GM23338 (cell line): Measurements from ENCODE around the gene TTC28. TPM values are rescaled to one million over a fixed set of nuclear protein-coding genes. Genes with fewer than 3 reads are reported as not detected.

Source experiments
- ATAC-seq: fragments of 200-7000 bp; cut with Tn5 transposase; 3 replicates; pipeline ENCODE4 v1.9.1; 2020
- DNase-seq: peaks from one replicate; pipeline ENCODE4 v3.0.0-alpha.2; 2015; ENCODE audit warnings: low spot score
- H2AFZ ChIP-seq: fragments of 200-600 bp; sonication (generic); 2 replicates; pipeline ENCODE4 v1.8.0; 2016; ENCODE audit warnings: antibody characterized with exemption, mild to moderate bottlenecking, moderate library complexity
- H3F3A ChIP-seq: fragments of 200-600 bp; sonication (generic); replicated peaks from 2 replicates; pipeline ENCODE4 v1.8.0; 2017; ENCODE audit warnings: antibody characterized with exemption, mixed run types, low read depth
- H3K27ac ChIP-seq: fragments of 200-600 bp; sonication (generic); 2 replicates; pipeline ENCODE4 v1.6.1; 2016; ENCODE audit warnings: low read depth
- H3K27me3 ChIP-seq: fragments of 200-600 bp; sonication (generic); 2 replicates; pipeline ENCODE4 v1.8.0; 2016; ENCODE audit warnings: mild to moderate bottlenecking, mixed run types, moderate library complexity; ENCODE audit not compliant: insufficient read depth
- H3K36me3 ChIP-seq: fragments of 200-600 bp; sonication (generic); 2 replicates; pipeline ENCODE4 v1.8.0; 2016; ENCODE audit warnings: mild to moderate bottlenecking; ENCODE audit not compliant: insufficient read depth
- H3K4me1 ChIP-seq: fragments of 200-600 bp; sonication (generic); 2 replicates; pipeline ENCODE4 v1.8.0; 2016; ENCODE audit warnings: mild to moderate bottlenecking, moderate library complexity; ENCODE audit not compliant: insufficient read depth
- H3K4me2 ChIP-seq: fragments of 200-600 bp; sonication (generic); 2 replicates; pipeline ENCODE4 v1.7.1; 2017; ENCODE audit warnings: mixed run types
- H3K4me3 ChIP-seq: fragments of 200-600 bp; sonication (generic); 2 replicates; pipeline ENCODE4 v1.6.1; 2016; ENCODE audit warnings: mixed run types
- H3K79me2 ChIP-seq: fragments of 200-600 bp; sonication (generic); replicated peaks from 2 replicates; pipeline ENCODE4 v1.8.0; 2017; ENCODE audit warnings: mild to moderate bottlenecking; ENCODE audit not compliant: insufficient read depth
- H3K9me2 ChIP-seq: fragments of 200-600 bp; sonication (generic); 2 replicates; pipeline ENCODE4 v1.8.0; 2017; ENCODE audit not compliant: insufficient read depth
- H4K20me1 ChIP-seq: fragments of 200-600 bp; sonication (generic); replicated peaks from 2 replicates; pipeline ENCODE4 v1.8.0; 2017; ENCODE audit warnings: mild to moderate bottlenecking; ENCODE audit not compliant: insufficient read depth
- H3K27ac Mint-ChIP-seq: 2 replicates; pipeline ENCODE4 v1.8.0; 2020; ENCODE audit warnings: inconsistent platforms, mild to moderate bottlenecking, moderate library complexity, mixed read lengths
- H3K27me3 Mint-ChIP-seq: 3 replicates; pipeline ENCODE4 v1.8.0; 2022; ENCODE audit warnings: low read depth, mild to moderate bottlenecking, moderate library complexity, mixed read lengths, inconsistent platforms; ENCODE audit not compliant: insufficient read depth, poor library complexity
- H3K36me3 Mint-ChIP-seq: 3 replicates; pipeline ENCODE4 v1.8.0; 2021; ENCODE audit warnings: low read depth, mild to moderate bottlenecking, inconsistent platforms, moderate library complexity, mixed read lengths
- H3K4me1 Mint-ChIP-seq: 3 replicates; pipeline ENCODE4 v1.8.0; 2020; ENCODE audit warnings: mild to moderate bottlenecking, inconsistent platforms, mixed read lengths
- H3K4me3 Mint-ChIP-seq: 3 replicates; pipeline ENCODE4 v1.8.0; 2021; ENCODE audit warnings: moderate library complexity, mild to moderate bottlenecking, inconsistent platforms, mixed read lengths
- H3K9me3 Mint-ChIP-seq: 3 replicates; pipeline ENCODE4 v1.8.0; 2020; ENCODE audit warnings: moderate library complexity, mild to moderate bottlenecking, inconsistent platforms, mixed read lengths
- CREB1 ChIP-seq: fragments of 250-450 bp; sonication (Bioruptor Pico); IDR thresholded peaks from 2 replicates; pipeline ENCODE4 v1.5.0; 2020; ENCODE audit warnings: low read depth, mild to moderate bottlenecking, moderate library complexity
- ETS1 ChIP-seq: IDR thresholded peaks from 2 replicates; pipeline ENCODE4 v1.6.1; 2016; ENCODE audit warnings: antibody characterized with exemption
- EZH2 ChIP-seq: fragments of 200-600 bp; sonication (generic); IDR thresholded peaks from one replicate; pipeline ENCODE4 v1.8.0; 2017; ENCODE audit warnings: antibody characterized with exemption, mild to moderate bottlenecking, low read depth; ENCODE audit not compliant: unreplicated experiment
- EZH2phosphoT487 ChIP-seq: fragments of 200-600 bp; sonication (generic); IDR thresholded peaks from one replicate; pipeline ENCODE4 v1.8.1; 2018; ENCODE audit warnings: antibody characterized with exemption; ENCODE audit not compliant: unreplicated experiment
- JUNB ChIP-seq: IDR thresholded peaks from one replicate; pipeline ENCODE4 v1.6.1; 2016; ENCODE audit warnings: antibody characterized with exemption; ENCODE audit not compliant: unreplicated experiment
- NANOG ChIP-seq: IDR thresholded peaks from 2 replicates; pipeline ENCODE4 v1.6.1; 2016; ENCODE audit warnings: antibody characterized with exemption, borderline replicate concordance
- POLR2AphosphoS5 ChIP-seq: IDR thresholded peaks from 2 replicates; pipeline ENCODE4 v1.6.1; 2016; ENCODE audit warnings: antibody characterized with exemption, low read depth
- REST ChIP-seq: IDR thresholded peaks from one replicate; pipeline ENCODE4 v1.6.1; 2018; ENCODE audit warnings: antibody characterized with exemption; ENCODE audit not compliant: unreplicated experiment
- ZNF114 ChIP-seq: fragments of 250-450 bp; sonication (Bioruptor Pico); IDR thresholded peaks from 2 replicates; pipeline ENCODE4 v1.5.0; 2020; ENCODE audit warnings: mild to moderate bottlenecking, moderate library complexity
- ZNF331 ChIP-seq: fragments of 250-450 bp; sonication (Bioruptor Pico); IDR thresholded peaks from 2 replicates; pipeline ENCODE4 v1.5.0; 2020; ENCODE audit warnings: low read depth, mild to moderate bottlenecking, moderate library complexity
- polyA plus RNA-seq: library from polyadenylated mRNA; unstranded; fragments of >200 nt; fragmentation: Nextera tagmentation; extraction: Ambion mirVana; gene quantifications from 2 replicates; pipeline ENCODE4 v1.2.1, GENCODE V29; 2016
- total RNA-seq: library from RNA; depleted of rRNA; stranded (reverse); fragments of >200 nt; shearing (Covaris generic); gene quantifications from 2 replicates; pipeline ENCODE4 v1.2.3, GENCODE V29; 2014
- TF ChIP-seq, protein P1 (sequence below), 2 experiments: fragments of 200-600 bp in 1 of 2; sonication (generic) in 1 of 2; conservative IDR thresholded peaks; 2 replicates each; pipeline versions ENCODE4 v1.5.1 to v1.6.1; 2016 to 2017; ENCODE audit warnings: antibody characterized with exemption in 2 of 2, low read depth in 2 of 2, mild to moderate bottlenecking in 2 of 2, moderate library complexity in 1 of 2

TTC28 gene
- total and polyA plus RNA-seq, 2 experiments from 2014 or later: 4.5 to 16.1 TPM

DNA sequence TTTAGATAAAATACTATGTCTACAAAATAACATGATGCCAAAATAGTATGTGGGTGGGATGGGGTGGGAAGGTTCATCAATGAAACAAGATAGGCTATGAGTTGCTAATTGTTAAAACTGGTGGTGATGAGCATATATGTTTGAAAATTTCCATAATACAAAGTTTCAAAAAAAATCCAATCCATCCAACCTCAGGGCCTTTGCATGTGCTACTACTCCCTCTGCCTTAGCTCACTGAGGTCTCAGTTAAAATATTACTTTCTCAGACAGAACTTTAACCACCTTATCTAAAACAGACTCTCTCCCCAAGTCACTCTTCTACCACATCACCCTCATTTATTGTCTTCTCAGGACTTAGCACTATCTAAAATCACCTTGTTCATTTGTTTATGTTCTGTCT is 201.1 kb downstream of the TTC28 start (continued):
- TF ChIP-seq, protein P1, sequence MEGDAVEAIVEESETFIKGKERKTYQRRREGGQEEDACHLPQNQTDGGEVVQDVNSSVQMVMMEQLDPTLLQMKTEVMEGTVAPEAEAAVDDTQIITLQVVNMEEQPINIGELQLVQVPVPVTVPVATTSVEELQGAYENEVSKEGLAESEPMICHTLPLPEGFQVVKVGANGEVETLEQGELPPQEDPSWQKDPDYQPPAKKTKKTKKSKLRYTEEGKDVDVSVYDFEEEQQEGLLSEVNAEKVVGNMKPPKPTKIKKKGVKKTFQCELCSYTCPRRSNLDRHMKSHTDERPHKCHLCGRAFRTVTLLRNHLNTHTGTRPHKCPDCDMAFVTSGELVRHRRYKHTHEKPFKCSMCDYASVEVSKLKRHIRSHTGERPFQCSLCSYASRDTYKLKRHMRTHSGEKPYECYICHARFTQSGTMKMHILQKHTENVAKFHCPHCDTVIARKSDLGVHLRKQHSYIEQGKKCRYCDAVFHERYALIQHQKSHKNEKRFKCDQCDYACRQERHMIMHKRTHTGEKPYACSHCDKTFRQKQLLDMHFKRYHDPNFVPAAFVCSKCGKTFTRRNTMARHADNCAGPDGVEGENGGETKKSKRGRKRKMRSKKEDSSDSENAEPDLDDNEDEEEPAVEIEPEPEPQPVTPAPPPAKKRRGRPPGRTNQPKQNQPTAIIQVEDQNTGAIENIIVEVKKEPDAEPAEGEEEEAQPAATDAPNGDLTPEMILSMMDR (conservative IDR thresholded peaks at IDR 0.05; ENCODE audit: low read depth in 2 of 2): no peak
- TF ChIP-seq EZH2: no peak
- TF ChIP-seq ZNF331: no peak
- TF ChIP-seq NANOG: no peak

GRCh38 chr22:28477556-28477955 is 202.1 kb downstream of the TTC28 start:
- peak; percentile 40 for ATAC-seq
- TF ChIP-seq, protein P1 (conservative IDR thresholded peaks at IDR 0.05; ENCODE audit: low read depth in 2 of 2): no peak
- TF ChIP-seq CREB1 (no peak), EZH2phosphoT487 (no peak), REST (no peak), EZH2 (no peak), ZNF331 (no peak), JUNB (no peak), ETS1 (no peak), ZNF114 (CRISPR knock-in tag) (no peak), POLR2AphosphoS5 (no peak)

More at GRCh38 chr22:28477556-28477955, 202.1 kb downstream of the TTC28 start:
- Mint-ChIP-seq H3K9me3 (no peaks in the 10 kb centered on the region), H3K36me3 (no peaks in the 10 kb centered on the region), H3K4me3 (no peak overlapping the region), H3K4me1 (peaks cover 13% of the 10 kb centered on the region), H3K27me3 (no peaks in the 10 kb centered on the region), H3K27ac (0 out of 2 replicates have a peak overlapping the region, but pooled peaks have one; percentile 12)
- Histone ChIP-seq H3K27me3 (no peaks in the 10 kb centered on the region), H3K27ac (no peak overlapping the region), H2AFZ (no peak overlapping the region), H3K36me3 (no peaks in the 10 kb centered on the region), H3K4me1 (no peaks in the 10 kb centered on the region), H3K4me2 (no peak overlapping the region), H3K4me3 (no peak overlapping the region), H3K79me2 (no peaks in the 10 kb centered on the region), H4K20me1 (no peaks in the 10 kb centered on the region), H3K9me2 (no peaks in the 10 kb centered on the region), H3F3A (no peaks in the 10 kb centered on the region)
- DNase-seq: no peak
